DOHH2 (cell line): Measurements from ENCODE around the gene SIGLEC6.

Experiments used
- EZH2phosphoT487 ChIP-seq: fragments of 200-600 bp; sonication (generic); IDR thresholded peaks from 2 replicates; pipeline ENCODE4 v1.6.1; 2017; ENCODE audit warnings: borderline replicate concordance, mild to moderate bottlenecking, antibody characterized with exemption, low read length, moderate library complexity, mixed read lengths
- TF ChIP-seq, protein P1 (sequence below): fragments of 200-600 bp; sonication (generic); IDR thresholded peaks from one replicate; pipeline ENCODE4 v1.5.1; 2014; ENCODE audit warnings: antibody characterized with exemption, mild to moderate bottlenecking, low read depth, low read length; ENCODE audit not compliant: poor library complexity, severe bottlenecking

DNA sequence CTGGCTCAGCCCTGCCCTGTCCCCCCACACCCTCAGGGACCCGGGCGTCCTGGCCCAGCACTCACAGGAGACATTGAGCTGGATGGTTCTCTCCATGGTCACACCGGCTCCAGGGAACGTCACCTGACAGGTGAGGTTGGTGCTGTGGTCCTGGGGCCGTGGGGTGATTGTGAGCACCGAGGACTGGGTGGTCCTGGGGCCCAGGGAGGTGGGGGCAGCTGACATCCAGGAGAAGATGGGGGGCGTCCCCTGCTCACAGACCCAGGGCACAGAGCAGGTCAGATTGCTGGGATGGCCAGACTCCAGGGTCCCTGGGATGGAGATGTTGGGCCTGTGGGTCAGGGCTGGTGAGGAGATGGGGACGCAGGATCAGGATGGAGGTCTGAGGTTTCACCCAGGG is 854 bp downstream of the SIGLEC6 start:
- TF ChIP-seq, protein P1, sequence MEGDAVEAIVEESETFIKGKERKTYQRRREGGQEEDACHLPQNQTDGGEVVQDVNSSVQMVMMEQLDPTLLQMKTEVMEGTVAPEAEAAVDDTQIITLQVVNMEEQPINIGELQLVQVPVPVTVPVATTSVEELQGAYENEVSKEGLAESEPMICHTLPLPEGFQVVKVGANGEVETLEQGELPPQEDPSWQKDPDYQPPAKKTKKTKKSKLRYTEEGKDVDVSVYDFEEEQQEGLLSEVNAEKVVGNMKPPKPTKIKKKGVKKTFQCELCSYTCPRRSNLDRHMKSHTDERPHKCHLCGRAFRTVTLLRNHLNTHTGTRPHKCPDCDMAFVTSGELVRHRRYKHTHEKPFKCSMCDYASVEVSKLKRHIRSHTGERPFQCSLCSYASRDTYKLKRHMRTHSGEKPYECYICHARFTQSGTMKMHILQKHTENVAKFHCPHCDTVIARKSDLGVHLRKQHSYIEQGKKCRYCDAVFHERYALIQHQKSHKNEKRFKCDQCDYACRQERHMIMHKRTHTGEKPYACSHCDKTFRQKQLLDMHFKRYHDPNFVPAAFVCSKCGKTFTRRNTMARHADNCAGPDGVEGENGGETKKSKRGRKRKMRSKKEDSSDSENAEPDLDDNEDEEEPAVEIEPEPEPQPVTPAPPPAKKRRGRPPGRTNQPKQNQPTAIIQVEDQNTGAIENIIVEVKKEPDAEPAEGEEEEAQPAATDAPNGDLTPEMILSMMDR, result no peak
- TF ChIP-seq EZH2phosphoT487, result no peak
